PC-3 (cell line): ENCODE results near the gene AGBL5. TPM values are rescaled to one million over a fixed set of nuclear protein-coding genes. Genes with fewer than 3 reads are reported as not detected.

Source experiments
- ATAC-seq: fragments of 200-7000 bp; cut with Tn5 transposase; 2 replicates; pipeline ENCODE4 v1.9.1; 2020; ENCODE audit warnings: mild to moderate bottlenecking, moderate library complexity
- BruUV-seq: library from RNA; stranded (reverse); fragments of 400-500 nt; replicated peaks from 2 replicates; lab custom pipeline; 2021; lab: Mats Ljungman, UMichigan
- CTCF ChIA-PET: fragments of 300-600 bp; sonication (Branson Sonifier 250); formaldehyde crosslinking; loops from one replicate; lab custom pipeline; 2022; ENCODE audit warnings: antibody characterized with exemption; lab: Charles Lee
- POLR2A ChIA-PET: fragments of 300-600 bp; sonication (Branson Sonifier 250); formaldehyde crosslinking; loops from one replicate; lab custom pipeline; 2022; ENCODE audit warnings: antibody characterized with exemption; ENCODE audit not compliant: unreplicated experiment; lab: Charles Lee
- DNase-seq: peaks from one replicate; pipeline ENCODE4 v3.0.0-alpha.2; 2015
- H2AFZ ChIP-seq: fragments of 300-600 bp; sonication (generic); 2 replicates; pipeline ENCODE4 v1.6.0; 2016; ENCODE audit warnings: antibody characterized with exemption, low read length
- H3F3A ChIP-seq: fragments of 300-600 bp; sonication (generic); one replicate; pipeline ENCODE4 v1.6.0; 2017; ENCODE audit warnings: antibody characterized with exemption, low read length, control low read depth, mild to moderate bottlenecking; ENCODE audit not compliant: unreplicated experiment
- H3K27ac ChIP-seq: fragments of 300-600 bp; sonication (generic); 2 replicates; pipeline ENCODE4 v1.5.1; 2016; ENCODE audit warnings: mild to moderate bottlenecking, low read length
- H3K27me3 ChIP-seq: fragments of 300-600 bp; sonication (generic); 2 replicates; pipeline ENCODE4 v1.6.1; 2016; ENCODE audit warnings: low read length, mixed read lengths
- H3K36me3 ChIP-seq: fragments of 300-600 bp; sonication (generic); 2 replicates; pipeline ENCODE4 v1.6.1; 2016; ENCODE audit warnings: low read depth, mixed run types, low read length, mixed read lengths
- H3K4me1 ChIP-seq: fragments of 300-600 bp; sonication (generic); 2 replicates; pipeline ENCODE4 v1.5.1; 2016; ENCODE audit warnings: low read length; ENCODE audit not compliant: insufficient read depth
- H3K4me2 ChIP-seq: fragments of 300-600 bp; sonication (generic); 2 replicates; pipeline ENCODE4 v1.6.0; 2016; ENCODE audit warnings: low read length
- H3K4me3 ChIP-seq: fragments of 300-600 bp; sonication (generic); 2 replicates; pipeline ENCODE4 v1.5.1; 2016; ENCODE audit warnings: mild to moderate bottlenecking, low read length, mixed read lengths
- H3K79me2 ChIP-seq: fragments of 300-600 bp; sonication (generic); 2 replicates; pipeline ENCODE4 v1.6.1; 2017; ENCODE audit warnings: low read length, mixed read lengths
- H3K9ac ChIP-seq: fragments of 300-600 bp; sonication (generic); 2 replicates; pipeline ENCODE4 v1.6.0; 2016; ENCODE audit warnings: mild to moderate bottlenecking, low read length
- H3K9me2 ChIP-seq: fragments of 300-600 bp; sonication (generic); replicated peaks from 2 replicates; pipeline ENCODE4 v1.6.1; 2016; ENCODE audit warnings: mixed run types, low read length, mixed read lengths
- H3K9me3 ChIP-seq: fragments of 300-600 bp; sonication (generic); 2 replicates; pipeline ENCODE4 v1.6.1; 2016; ENCODE audit warnings: low read length, mixed read lengths
- H4K20me1 ChIP-seq: fragments of 300-600 bp; sonication (generic); 2 replicates; pipeline ENCODE4 v1.6.1; 2016; ENCODE audit warnings: low read length, mixed read lengths
- CTCF ChIP-seq: fragments of 300-600 bp; sonication (generic); conservative IDR thresholded peaks from 2 replicates; pipeline ENCODE4 v1.5.1; 2017; ENCODE audit warnings: antibody characterized with exemption, low read depth, mild to moderate bottlenecking, low read length
- EZH2 ChIP-seq: fragments of 300-600 bp; sonication (generic); IDR thresholded peaks from one replicate; pipeline ENCODE4 v1.6.1; 2017; ENCODE audit warnings: antibody characterized with exemption, mild to moderate bottlenecking, low read length; ENCODE audit not compliant: unreplicated experiment
- EZH2phosphoT487 ChIP-seq: fragments of 300-600 bp; sonication (generic); IDR thresholded peaks from 2 replicates; pipeline ENCODE4 v1.6.1; 2018; ENCODE audit warnings: mild to moderate bottlenecking, antibody characterized with exemption, low read length, borderline replicate concordance
- intact Hi-C: fragments of 100-400 bp; cut with micrococcal nuclease; formaldehyde crosslinking; loops from 2 replicates; pipeline ENCODE4 v1.9.0; 2023
- total RNA-seq: library from RNA; depleted of rRNA; stranded (reverse); fragments of >200 nt; gene quantifications from 2 replicates; pipeline ENCODE4 v1.2.3, GENCODE V29; 2014

The AGBL5 gene
- total RNA-seq, 1 experiment from 2014 or later: 14.1 TPM

DNA sequence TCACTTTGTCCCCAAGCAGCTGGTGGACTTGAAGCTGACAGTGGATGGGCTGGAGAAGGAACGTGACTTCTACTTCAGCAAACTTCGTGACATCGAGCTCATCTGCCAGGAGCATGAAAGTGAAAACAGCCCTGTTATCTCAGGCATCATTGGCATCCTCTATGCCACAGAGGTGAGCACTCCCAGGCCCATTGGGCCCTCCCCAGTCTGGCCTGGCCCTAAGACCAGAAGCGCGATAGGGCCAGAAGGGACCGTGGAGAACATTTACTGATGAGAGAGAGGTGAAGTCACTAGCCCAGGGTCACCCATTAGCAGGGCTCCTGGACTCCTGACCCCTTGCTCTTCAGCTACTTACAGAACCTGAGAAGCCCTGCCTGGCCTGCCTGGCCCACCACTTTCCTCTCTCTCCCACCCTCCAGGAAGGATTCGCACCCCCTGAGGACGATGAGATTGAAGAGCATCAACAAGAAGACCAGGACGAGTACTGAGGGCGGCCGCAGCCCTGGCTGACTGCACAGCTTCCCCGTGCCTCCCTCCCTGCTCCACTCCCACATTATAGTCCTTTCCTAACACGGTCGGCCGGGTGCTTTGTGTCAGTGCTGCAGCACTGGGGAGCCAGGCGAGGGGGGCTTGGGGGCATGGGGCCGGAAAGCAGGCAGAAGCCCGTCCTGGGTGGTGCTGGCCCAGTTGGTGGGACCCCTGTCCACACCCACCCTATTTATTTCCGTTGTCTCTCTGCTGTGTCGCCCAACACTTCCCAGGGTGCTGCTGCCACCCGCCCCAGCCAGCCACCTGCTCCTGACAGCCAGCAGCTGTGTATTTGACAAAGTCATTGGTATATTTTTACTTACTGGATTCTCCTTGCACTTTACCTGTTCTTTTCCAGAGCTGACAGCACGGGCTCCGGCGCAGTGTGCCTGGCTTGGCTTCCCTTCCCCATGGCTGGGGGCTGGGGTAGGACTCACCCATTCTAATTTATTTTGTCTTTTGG lies 25.3 kb upstream of the AGBL5 start:
- intact Hi-C loops: no loop called here
- POLR2A ChIA-PET: no interaction called here
- H3K27me3 ChIP-seq: no peaks in the 10 kb centered on the region
- no peaks in the 10 kb centered on the region for H3K9me2 ChIP-seq
- no peak overlapping the region for H3K4me3 ChIP-seq
- DNase-seq (no peak), ATAC-seq (no peak)
- no peak overlapping the region for H3K9ac ChIP-seq
- no peak overlapping the region for H3K27ac ChIP-seq
- H3K9me3 ChIP-seq: no peaks in the 10 kb centered on the region
- no peak overlapping the region for H3K4me2 ChIP-seq
- H3K4me1 ChIP-seq: peaks cover 14% of the 10 kb centered on the region
- no peak overlapping the region for H2AFZ ChIP-seq
- no peaks in the 10 kb centered on the region for H4K20me1 ChIP-seq
- CTCF ChIA-PET: no interaction called here
- peaks cover 5% of the 10 kb centered on the region; the same call in 1 of the 2 replicates for H3K36me3 ChIP-seq
- BruUV-seq: TSS peak; percentile 34
- H3F3A ChIP-seq: peaks cover under 1% of the 10 kb centered on the region
- H3K79me2 ChIP-seq: no peaks in the 10 kb centered on the region
- TF ChIP-seq EZH2 (no peak), CTCF (no peak), EZH2phosphoT487 (no peak)

GRCh38 chr2:27027211-27027651 lies 24.2 kb upstream of the AGBL5 start:
- intact Hi-C loops: no loop called here
- BruUV-seq: no TSS peak
- CTCF ChIA-PET: no interaction called here

More at GRCh38 chr2:27027211-27027651, 24.2 kb upstream of the AGBL5 start:
- Histone ChIP-seq H3K36me3 (peaks cover 5% of the 10 kb centered on the region; the same call in 1 of the 2 replicates), H4K20me1 (no peaks in the 10 kb centered on the region), H3K9me3 (no peaks in the 10 kb centered on the region), H2AFZ (no peak overlapping the region), H3K27ac (no peak overlapping the region), H3K27me3 (no peaks in the 10 kb centered on the region), H3K9me2 (no peaks in the 10 kb centered on the region), H3F3A (no peaks in the 10 kb centered on the region), H3K4me2 (no peak overlapping the region), H3K79me2 (no peaks in the 10 kb centered on the region), H3K4me1 (peaks cover 3% of the 10 kb centered on the region), H3K4me3 (no peak overlapping the region), H3K9ac (no peak overlapping the region)
- no peak for ATAC-seq
- TF ChIP-seq EZH2: no peak
- no peak for TF ChIP-seq EZH2phosphoT487
- TF ChIP-seq CTCF: no peak
- DNase-seq: no peak
- POLR2A ChIA-PET: no interaction called here
